Natural killer cell treated with Interleukin-12 subunit alpha and Interleukin-12 subunit beta and Interleukin-15 and Interleukin-18, amount 100 ng/mL, for 72 hours (primary cell): ENCODE measurements around the gene OXSM. TPM values are rescaled to one million over a fixed set of nuclear protein-coding genes. Genes with fewer than 3 reads are reported as not detected.

ENCODE experiments used
- ATAC-seq, 2 donors: fragments of 150-1000 bp; cut with Tn5 transposase in 1 of 2; sonication (Bioruptor Pico), chemical (Tn5 transposase) in 1 of 2; 2 replicates each; pipeline ENCODE4 v1.10.0; 2021
- DNase-seq: peaks from one replicate; pipeline ENCODE4 v3.0.0; 2022; ENCODE audit warnings: low spot score
- H3K27ac Mint-ChIP-seq, 2 donors: 1 replicate in 1 of 2; 2 replicates in 1 of 2; pipeline ENCODE4 v1.8.0; 2022; ENCODE audit warnings: mixed read lengths in 2 of 2, mild to moderate bottlenecking in 1 of 2, moderate library complexity in 1 of 2
- H3K27me3 Mint-ChIP-seq, 2 donors: 1 replicate in 1 of 2; 2 replicates in 1 of 2; pipeline ENCODE4 v1.8.0; 2022; ENCODE audit warnings: mixed read lengths in 2 of 2
- H3K36me3 Mint-ChIP-seq: one replicate; pipeline ENCODE4 v1.8.0; 2022; ENCODE audit warnings: mixed read lengths
- H3K4me1 Mint-ChIP-seq, 2 donors: 1 replicate in 1 of 2; 2 replicates in 1 of 2; pipeline ENCODE4 v1.8.0; 2022; ENCODE audit warnings: low read depth in 2 of 2, mixed read lengths in 2 of 2, mild to moderate bottlenecking in 1 of 2
- H3K4me3 Mint-ChIP-seq: one replicate; pipeline ENCODE4 v1.8.0; 2022; ENCODE audit warnings: mixed read lengths
- H3K9me3 Mint-ChIP-seq: 2 replicates; pipeline ENCODE4 v1.8.0; 2022; ENCODE audit warnings: mixed read lengths
- total RNA-seq, 2 donors: library from RNA; stranded (reverse); gene quantifications; one replicate each; pipeline ENCODE4 v1.2.3, GENCODE V29; 2022

Gene OXSM
- total RNA-seq, 2 donors from 2014 or later = 13.1 to 16.2 TPM

DNA sequence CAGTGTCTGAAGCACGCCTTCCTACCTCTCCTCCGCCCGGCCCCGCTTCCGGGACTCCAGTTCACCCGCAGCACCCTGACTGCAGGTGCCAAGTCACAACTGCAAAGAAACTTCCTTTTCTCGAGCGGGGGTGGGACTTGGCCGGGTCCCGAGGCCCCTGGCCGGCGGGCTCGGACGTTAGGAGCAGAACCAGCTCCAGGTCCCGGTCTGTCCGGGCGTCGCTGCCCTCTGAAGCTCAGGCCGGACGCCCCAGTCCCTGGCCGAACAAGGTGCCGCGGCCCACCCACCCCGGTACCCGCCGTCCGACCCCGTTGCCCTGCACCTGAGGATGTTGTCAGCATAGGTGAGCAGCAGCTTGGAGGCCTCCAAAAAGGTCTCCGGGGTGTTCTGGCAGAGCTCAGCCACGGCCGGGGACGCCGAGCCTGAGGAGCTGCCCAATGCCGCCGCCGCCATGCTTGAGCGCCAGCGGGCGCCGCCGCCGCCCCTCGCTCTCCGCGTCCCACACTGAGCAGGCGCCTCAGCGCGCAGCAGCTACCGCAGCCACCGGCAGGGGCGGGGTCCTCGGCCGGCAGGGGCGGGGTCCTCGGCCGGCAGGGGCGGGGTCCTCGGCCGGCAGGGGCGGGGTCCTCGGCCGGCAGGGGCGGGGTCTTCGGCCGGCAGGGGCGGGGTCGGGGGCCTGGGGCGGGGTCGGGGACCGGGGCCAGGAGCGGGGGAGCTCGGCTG lies 6.8 kb upstream of the OXSM start, which contains the start of gene NGLY1:
Gene NGLY1 (minus strand): TSS at position 506 of the 723 bp plus-strand sequence. CDS start 53 bp downstream, at position 453.
- H3K4me1 Mint-ChIP-seq = peaks cover 42 to 46% of the 10 kb centered on the region in 2 donors
- H3K27me3 Mint-ChIP-seq = no peaks in the 10 kb centered on the region
- peak; percentile 95 to 96 for ATAC-seq
- H3K9me3 Mint-ChIP-seq = no peaks in the 10 kb centered on the region
- H3K36me3 Mint-ChIP-seq = peaks cover 2% of the 10 kb centered on the region
- DNase-seq = peak; percentile 91
- peak within 1 kb of the TSS; percentile 90 for H3K4me3 Mint-ChIP-seq
- peak within 1 kb of the TSS; percentile 85 to 93 for H3K27ac Mint-ChIP-seq

DNA sequence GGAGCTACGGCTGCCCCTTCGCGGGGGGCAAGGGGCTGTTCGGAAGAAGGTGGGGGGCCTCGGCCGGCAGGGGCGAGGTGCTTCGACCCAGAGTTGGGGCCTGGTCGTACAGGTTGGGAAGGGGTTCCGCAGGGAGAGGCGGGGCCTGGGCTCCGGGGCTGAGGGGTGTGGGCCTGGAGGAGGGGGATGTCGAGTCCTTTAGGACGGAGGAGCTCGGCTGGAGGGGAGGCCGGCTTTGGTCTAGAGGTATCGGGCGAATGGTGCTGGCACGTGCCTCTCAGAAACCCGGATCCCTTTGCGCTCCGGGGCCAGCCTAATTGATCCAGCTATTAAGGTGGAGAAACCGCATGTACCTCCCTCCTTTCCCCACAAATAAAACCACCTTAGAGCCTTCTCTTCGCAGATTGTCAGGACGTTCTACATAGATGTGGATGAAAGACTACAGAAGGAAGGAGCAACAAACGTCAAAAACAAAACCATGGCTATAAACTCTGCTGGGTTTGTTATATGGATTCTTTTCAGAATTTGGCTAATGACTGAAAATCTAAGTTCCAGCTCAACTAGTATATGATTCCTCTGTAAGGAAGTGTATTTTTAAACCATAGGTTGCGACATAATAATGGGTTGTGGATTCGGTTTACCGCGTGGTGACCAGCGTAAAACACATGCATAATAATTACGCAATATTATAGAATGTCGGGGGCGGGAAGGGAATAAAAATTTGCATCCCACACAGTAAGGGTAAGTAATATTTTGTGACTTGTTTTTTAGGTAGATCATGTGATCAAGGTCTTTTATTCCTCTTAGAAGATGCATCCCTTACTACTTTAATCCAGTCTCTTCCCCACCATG lies 6.0 kb upstream of the OXSM start:
- peak; percentile 81 for DNase-seq
- Mint-ChIP-seq H3K4me1 (peaks cover 45 to 47% of the 10 kb centered on the region in 2 donors), H3K4me3 (peak overlapping the region; percentile 90)

GRCh38 chr3:25784971-25785370 lies 4.9 kb upstream of the OXSM start:
- Mint-ChIP-seq H3K27ac (peak overlapping the region; percentile 85 to 93), H3K27me3 (no peaks in the 10 kb centered on the region), H3K9me3 (no peaks in the 10 kb centered on the region), H3K4me3 (peak overlapping the region; percentile 90), H3K4me1 (peaks cover 48 to 50% of the 10 kb centered on the region in 2 donors), H3K36me3 (no peaks in the 10 kb centered on the region)
- DNase-seq (no peak), ATAC-seq (no peak)

More for the DNA sequence above, 6.0 kb upstream of the OXSM start:
- no peaks in the 10 kb centered on the region for H3K36me3 Mint-ChIP-seq
- no peaks in the 10 kb centered on the region for H3K9me3 Mint-ChIP-seq
- no peaks in the 10 kb centered on the region for H3K27me3 Mint-ChIP-seq
- H3K27ac Mint-ChIP-seq = peak overlapping the region; percentile 85 to 93
- ATAC-seq = peak; percentile 55 to 67

GRCh38 chr3:25785826-25786225 lies 4.1 kb upstream of the OXSM start:
- Mint-ChIP-seq H3K27ac (peak overlapping the region in 1 of 2 donors; percentile 93), H3K4me1 (peaks cover 48 to 50% of the 10 kb centered on the region in 2 donors), H3K9me3 (no peaks in the 10 kb centered on the region), H3K27me3 (no peaks in the 10 kb centered on the region), H3K36me3 (peaks cover 2% of the 10 kb centered on the region), H3K4me3 (peak overlapping the region; percentile 31)
- DNase-seq (no peak), ATAC-seq (no peak)

DNA sequence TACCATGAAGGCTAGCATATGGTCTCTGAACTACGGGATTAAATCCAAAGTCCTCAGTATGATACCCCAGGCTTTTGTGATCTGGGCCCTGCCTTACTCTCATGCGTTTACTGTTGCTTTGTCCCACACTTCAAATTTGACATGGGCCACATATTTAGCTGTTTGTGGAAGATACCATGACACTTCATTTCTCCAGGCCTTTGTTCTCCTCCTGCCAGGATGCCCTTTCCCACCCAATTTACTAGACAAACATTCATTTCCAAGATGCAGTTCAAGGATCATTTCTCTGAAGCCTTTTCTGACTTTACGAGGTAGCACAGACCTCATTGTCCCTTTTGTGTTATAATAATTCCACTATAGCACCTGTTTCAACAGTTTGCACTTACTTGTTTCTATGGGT lies 2.2 kb upstream of the OXSM start:
- Mint-ChIP-seq H3K27ac (peak overlapping the region in 1 of 2 donors; percentile 97), H3K36me3 (peaks cover 4% of the 10 kb centered on the region), H3K4me1 (peaks cover 46 to 52% of the 10 kb centered on the region in 2 donors), H3K9me3 (no peaks in the 10 kb centered on the region), H3K4me3 (no peak overlapping the region), H3K27me3 (no peaks in the 10 kb centered on the region)
- DNase-seq = no peak
- no peak for ATAC-seq

DNA sequence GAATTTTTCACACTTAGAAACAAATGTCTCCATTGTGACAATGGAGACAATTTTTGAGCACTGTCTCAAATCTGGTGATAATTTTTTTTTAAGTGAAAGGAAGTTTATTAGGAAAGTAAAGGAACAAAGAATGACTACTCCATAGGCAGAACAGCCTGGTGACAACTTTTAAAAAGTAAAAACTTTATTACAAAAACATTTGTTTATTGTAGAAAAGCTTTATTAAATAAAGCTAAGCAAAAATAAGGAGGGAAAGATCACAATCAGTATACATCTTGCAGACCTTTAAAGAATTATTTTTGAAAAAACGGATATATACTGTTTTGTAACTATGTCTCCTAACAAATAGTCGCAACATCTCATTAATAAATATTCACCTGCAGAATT lies 688 bp upstream of the OXSM start:
- H3K36me3 Mint-ChIP-seq = peaks cover 4% of the 10 kb centered on the region
- peak overlapping the region; percentile 99 for H3K4me3 Mint-ChIP-seq
- H3K4me1 Mint-ChIP-seq = peaks cover 41 to 49% of the 10 kb centered on the region in 2 donors
- H3K27ac Mint-ChIP-seq = peak overlapping the region; percentile 95 to 97
- no peaks in the 10 kb centered on the region for H3K9me3 Mint-ChIP-seq
- ATAC-seq = no peak
- H3K27me3 Mint-ChIP-seq = no peaks in the 10 kb centered on the region
- DNase-seq = no peak

- DNase-seq (no peak), ATAC-seq (no peak)
- Mint-ChIP-seq H3K9me3 (no peaks in the 10 kb centered on the region), H3K27ac (no peak overlapping the region), H3K4me3 (no peak overlapping the region), H3K4me1 (no peaks in the 10 kb centered on the region), H3K27me3 (peaks cover 0 to 6% of the 10 kb centered on the region in 2 donors), H3K36me3 (no peaks in the 10 kb centered on the region)
Measured at GRCh38 chr3:25801786-25802185, 11.9 kb downstream of the OXSM start.

DNA sequence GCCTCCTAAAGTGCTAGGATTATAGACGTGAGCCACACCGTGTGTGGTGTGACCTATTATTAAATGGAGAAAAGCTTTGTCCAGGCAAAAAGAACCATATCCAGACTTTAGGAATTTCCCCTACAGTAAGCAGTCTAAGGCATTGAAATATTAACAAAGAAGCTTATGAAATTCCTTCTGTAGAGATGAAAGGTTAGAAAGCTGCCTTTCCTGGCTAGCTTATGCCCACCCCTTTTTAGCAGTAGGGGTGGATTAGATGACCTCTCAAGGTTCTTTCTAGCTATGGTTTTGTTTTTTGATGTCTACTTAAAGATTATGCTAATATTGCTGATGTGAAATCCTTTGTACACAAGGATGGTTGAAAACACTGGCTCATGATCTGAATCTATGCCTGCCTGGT lies 13.9 kb downstream of the OXSM start:
- H3K36me3 Mint-ChIP-seq = no peaks in the 10 kb centered on the region
- ATAC-seq (no peak), DNase-seq (no peak)
- peaks cover 9 to 10% of the 10 kb centered on the region in 2 donors for H3K27me3 Mint-ChIP-seq
- H3K9me3 Mint-ChIP-seq = no peaks in the 10 kb centered on the region
- H3K27ac Mint-ChIP-seq = no peak overlapping the region
- H3K4me1 Mint-ChIP-seq = no peaks in the 10 kb centered on the region
- no peak overlapping the region for H3K4me3 Mint-ChIP-seq

GRCh38 chr3:25804676-25805075 lies 14.8 kb downstream of the OXSM start:
- Mint-ChIP-seq H3K27ac (no peak overlapping the region), H3K9me3 (no peaks in the 10 kb centered on the region), H3K4me1 (no peaks in the 10 kb centered on the region), H3K4me3 (no peak overlapping the region), H3K36me3 (no peaks in the 10 kb centered on the region), H3K27me3 (peaks cover 14 to 18% of the 10 kb centered on the region in 2 donors)
- no peak for DNase-seq
- no peak for ATAC-seq

DNA sequence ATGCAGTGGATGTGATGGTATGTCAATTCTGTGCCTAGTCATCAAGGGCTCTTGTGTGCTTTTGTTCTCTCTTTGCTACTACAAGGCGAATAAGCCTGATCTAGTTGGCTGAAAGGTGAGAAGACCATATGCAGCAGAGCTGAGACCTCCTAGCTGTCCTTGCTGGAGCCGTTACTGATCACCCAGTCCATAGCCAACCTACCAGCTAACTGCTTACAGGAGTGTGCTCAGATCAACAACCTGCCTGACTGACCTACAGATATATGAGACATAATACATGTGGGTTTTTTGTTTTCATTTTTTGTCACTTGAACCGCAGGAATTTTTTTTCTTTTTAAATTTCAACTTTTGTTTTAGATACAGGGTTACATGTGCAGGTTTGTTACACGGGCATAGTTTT lies 22.8 kb downstream of the OXSM start:
- DNase-seq (no peak), ATAC-seq (no peak)
- Mint-ChIP-seq H3K4me1 (no peaks in the 10 kb centered on the region), H3K9me3 (no peaks in the 10 kb centered on the region), H3K4me3 (no peak overlapping the region), H3K27me3 (peaks cover 20 to 29% of the 10 kb centered on the region in 2 donors), H3K27ac (no peak overlapping the region), H3K36me3 (no peaks in the 10 kb centered on the region)

DNA sequence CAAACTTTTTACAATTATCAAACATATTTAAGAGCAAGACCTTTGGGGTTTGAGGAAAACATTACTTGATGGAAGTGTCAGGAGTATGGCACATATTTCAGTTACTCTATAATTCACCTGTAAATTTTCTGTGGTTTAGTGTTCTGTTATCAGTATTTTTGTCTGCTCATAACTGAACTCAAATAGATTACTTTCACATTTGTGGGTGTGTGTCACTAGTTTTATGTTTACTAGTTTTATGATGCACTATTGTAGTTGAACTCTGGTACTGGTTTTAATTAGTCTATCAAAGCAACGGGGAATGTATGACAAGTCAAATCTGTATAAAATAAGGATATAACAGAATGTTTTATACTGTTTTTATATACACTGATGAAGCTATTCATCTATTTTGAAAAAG lies 27.2 kb downstream of the OXSM start:
- Mint-ChIP-seq H3K9me3 (no peaks in the 10 kb centered on the region), H3K4me3 (no peak overlapping the region), H3K4me1 (no peaks in the 10 kb centered on the region), H3K27me3 (peaks cover 8 to 10% of the 10 kb centered on the region in 2 donors), H3K27ac (no peak overlapping the region), H3K36me3 (no peaks in the 10 kb centered on the region)
- ATAC-seq = no peak
- no peak for DNase-seq

DNA sequence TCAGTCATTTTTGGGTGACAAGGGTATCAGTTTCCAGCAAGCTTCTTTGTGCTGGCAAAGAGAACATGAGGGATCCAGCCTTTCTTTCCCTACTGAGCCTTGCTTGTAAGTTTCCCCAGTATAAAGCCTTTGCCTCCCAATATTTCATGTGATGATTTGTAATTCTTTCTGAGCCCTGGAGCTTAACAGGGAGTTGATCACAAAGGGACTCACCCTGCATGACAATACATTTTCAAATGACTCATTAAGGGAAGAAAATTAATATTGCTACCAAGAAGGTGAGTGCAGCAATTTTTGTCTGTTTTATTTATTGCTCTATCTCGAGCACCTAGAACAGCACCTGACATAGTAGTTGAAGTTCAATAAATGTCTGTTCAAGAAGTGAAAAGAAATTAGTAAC lies 27.7 kb downstream of the OXSM start:
- Mint-ChIP-seq H3K9me3 (no peaks in the 10 kb centered on the region), H3K4me3 (no peak overlapping the region), H3K27me3 (peaks cover 8 to 11% of the 10 kb centered on the region in 2 donors), H3K4me1 (no peaks in the 10 kb centered on the region), H3K36me3 (no peaks in the 10 kb centered on the region), H3K27ac (no peak overlapping the region)
- DNase-seq = no peak
- ATAC-seq = no peak

GRCh38 chr3:25818335-25818734 lies 28.4 kb downstream of the OXSM start:
- no peaks in the 10 kb centered on the region for H3K9me3 Mint-ChIP-seq
- DNase-seq (no peak), ATAC-seq (no peak)
- peaks cover 10 to 18% of the 10 kb centered on the region in 2 donors for H3K27me3 Mint-ChIP-seq
- H3K36me3 Mint-ChIP-seq = no peaks in the 10 kb centered on the region
- no peak overlapping the region for H3K27ac Mint-ChIP-seq
- H3K4me3 Mint-ChIP-seq = no peak overlapping the region
- H3K4me1 Mint-ChIP-seq = no peaks in the 10 kb centered on the region

- ATAC-seq (peak; percentile 11 to 13), DNase-seq (no peak)
- Mint-ChIP-seq H3K9me3 (no peaks in the 10 kb centered on the region), H3K27me3 (peaks cover 7 to 21% of the 10 kb centered on the region in 2 donors), H3K4me1 (no peaks in the 10 kb centered on the region), H3K4me3 (no peak overlapping the region), H3K36me3 (no peaks in the 10 kb centered on the region), H3K27ac (no peak overlapping the region)
Measured at GRCh38 chr3:25820366-25820765, 30.5 kb downstream of the OXSM start.
